Peyer's patch (tissue), 4 donors: Measurements from ENCODE around the gene XPNPEP1. TPM values are rescaled to one million over a fixed set of nuclear protein-coding genes. Genes with fewer than 3 reads are reported as not detected.

Experiments
- DNase-seq, 3 donors: peaks; one replicate each; pipeline ENCODE4 v3.0.0-alpha.2; 2017 to 2019
- H3K27ac ChIP-seq, 4 donors: fragments of 200-600 bp; sonication (generic); one replicate each; pipeline ENCODE4 v1.5.1; 2016 to 2019
- H3K27me3 ChIP-seq, 2 donors: fragments of 200-600 bp; sonication (generic); one replicate each; pipeline ENCODE4 v1.5.1; 2019
- H3K36me3 ChIP-seq, 3 donors: fragments of 200-600 bp; sonication (generic); one replicate each; pipeline ENCODE4 v1.5.1; 2016 to 2019
- H3K4me1 ChIP-seq, 4 donors: fragments of 200-600 bp; sonication (generic); one replicate each; pipeline ENCODE4 v1.5.1; 2016 to 2019
- H3K4me3 ChIP-seq, 4 donors: fragments of 200-600 bp; sonication (generic); 1 replicate in 3 of 4; 2 replicates in 1 of 4; pipeline ENCODE4 v1.5.1; 2016 to 2019; ENCODE audit warnings: mild to moderate bottlenecking in 1 of 4
- H3K9me3 ChIP-seq, 4 donors: fragments of 200-600 bp; sonication (generic); one replicate each; pipeline ENCODE4 v1.5.1; 2016 to 2019; ENCODE audit warnings: mild to moderate bottlenecking in 1 of 4
- CTCF ChIP-seq, 6 experiments: fragments of 450-650 bp in 4 of 6; fragments of 200-600 bp in 2 of 6; sonication (generic) in 1 of 6; IDR thresholded peaks; one replicate each; pipeline ENCODE4 v1.5.1; 2017 to 2019; ENCODE audit warnings: antibody characterized with exemption in 6 of 6, mild to moderate bottlenecking in 3 of 6, moderate library complexity in 1 of 6
- POLR2A ChIP-seq, 2 donors: fragments of 450-650 bp; IDR thresholded peaks; one replicate each; pipeline ENCODE4 v1.5.1; 2017; ENCODE audit warnings: antibody characterized with exemption in 2 of 2, mild to moderate bottlenecking in 2 of 2, moderate library complexity in 2 of 2
- small RNA-seq, 2 donors: library from RNA; depleted of rRNA; stranded (forward); fragments of <200 nt; gene quantifications; one replicate each; pipeline ENCODE3, GENCODE V24; 2016
- total RNA-seq, 4 donors: library from RNA; depleted of rRNA; stranded (reverse); fragments of >200 nt; gene quantifications; one replicate each; pipeline ENCODE4 v1.1.0, GENCODE V29; 2016

The XPNPEP1 gene
- total RNA-seq, 4 donors from 2014 or later = 148 to 295 (median 263) TPM

- Histone ChIP-seq H3K27ac (no peak overlapping the region), H3K36me3 (no peaks in the 10 kb centered on the region), H3K4me1 (no peaks in the 10 kb centered on the region), H3K9me3 (no peaks in the 10 kb centered on the region), H3K4me3 (no peak overlapping the region), H3K27me3 (no peaks in the 10 kb centered on the region)
- no peak for DNase-seq
- TF ChIP-seq CTCF (IDR thresholded peaks at IDR 0.05) = no peak
- TF ChIP-seq POLR2A (IDR thresholded peaks at IDR 0.05) = no peak
Measured at GRCh38 chr10:109820620-109821405, 102.5 kb downstream of the XPNPEP1 start.

- Histone ChIP-seq H3K4me1 (no peaks in the 10 kb centered on the region), H3K27ac (no peak overlapping the region), H3K27me3 (no peaks in the 10 kb centered on the region), H3K4me3 (no peak overlapping the region), H3K9me3 (no peaks in the 10 kb centered on the region), H3K36me3 (no peaks in the 10 kb centered on the region)
- TF ChIP-seq CTCF (IDR thresholded peaks at IDR 0.05) = no peak
- no peak for TF ChIP-seq POLR2A (IDR thresholded peaks at IDR 0.05)
- no peak for DNase-seq
Measured at GRCh38 chr10:109819807-109820206, 103.5 kb downstream of the XPNPEP1 start.

Small RNA genes lying within 50 kb of the gene (small RNA-seq; reads per million reads assigned to genes)
- 0 reads per million in 2 donors for gene RNU4-5P

Other genes starting within 250 kb of the XPNPEP1 start
- 100 to 1,000 TPM; 236 to 545 (median 314) TPM for gene ADD3, start 84.5 kb upstream of the XPNPEP1 start, total RNA-seq